Anterior cingulate cortex (tissue), 58 donors: ENCODE results near the gene APBB1IP.
A peak's percentile ranks its signal among the peaks of the same experiment; 100 is the strongest.
"Not testable (repeated sequence)": the region's sequence is repeated elsewhere in the genome, so short reads cannot be mapped to it uniquely, and the experiment has no call there.

Source experiments
- DNase-seq, 58 donors: peaks; one replicate each; lab custom pipeline; 2025; lab: John Stamatoyannopoulos, UW

APBB1IP gene

DNA sequence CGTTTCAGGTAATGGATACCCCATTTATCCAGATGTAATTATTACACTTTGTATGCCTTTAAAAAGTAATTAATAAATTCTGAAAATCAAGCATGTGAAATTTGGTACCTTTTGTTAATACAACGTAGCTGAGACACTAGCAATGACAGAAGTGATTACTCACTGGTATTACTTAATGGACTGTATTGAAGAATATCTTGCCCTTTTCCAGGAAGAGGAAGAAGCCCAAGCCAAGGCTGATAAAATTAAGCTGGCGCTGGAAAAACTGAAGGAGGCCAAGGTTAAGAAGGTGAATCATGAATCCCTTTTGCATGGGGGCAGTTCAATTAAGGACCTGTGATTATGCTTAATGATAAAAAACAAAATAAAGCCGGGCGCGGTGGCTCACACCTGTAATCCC lies 64.8 kb downstream of the APBB1IP start:
- DNase-seq = no peak

GRCh38 chr10:26503911-26504310 lies 65.8 kb downstream of the APBB1IP start:
- no peak for DNase-seq

- DNase-seq = not testable (repeated sequence)
Measured at GRCh38 chr10:26504429-26504828, 66.3 kb downstream of the APBB1IP start.

- DNase-seq = no peak
Measured at GRCh38 chr10:26505491-26505890, 67.3 kb downstream of the APBB1IP start.

DNA sequence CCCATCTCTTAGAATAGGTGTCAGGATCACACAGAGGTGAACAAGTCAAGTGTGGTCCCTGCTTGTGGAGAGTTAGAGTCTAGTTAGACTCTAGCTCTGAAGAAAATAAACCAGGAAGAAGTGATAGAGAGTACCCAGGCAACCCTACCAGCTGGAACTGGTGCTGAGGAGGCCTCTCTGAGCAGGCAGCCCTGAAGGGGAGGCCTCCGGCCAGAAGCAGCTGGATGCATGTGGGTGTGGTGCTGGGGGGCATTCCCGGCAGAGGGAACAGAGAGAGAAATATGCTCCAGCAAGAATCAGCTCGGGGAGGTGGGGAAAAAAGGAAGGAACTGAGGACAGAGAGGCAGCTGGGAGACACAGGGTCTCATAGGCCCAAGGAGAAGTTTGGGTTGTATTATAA lies 68.6 kb downstream of the APBB1IP start:
- DNase-seq = no peak

GRCh38 chr10:26507441-26507840 lies 69.3 kb downstream of the APBB1IP start:
- DNase-seq = no peak

DNA sequence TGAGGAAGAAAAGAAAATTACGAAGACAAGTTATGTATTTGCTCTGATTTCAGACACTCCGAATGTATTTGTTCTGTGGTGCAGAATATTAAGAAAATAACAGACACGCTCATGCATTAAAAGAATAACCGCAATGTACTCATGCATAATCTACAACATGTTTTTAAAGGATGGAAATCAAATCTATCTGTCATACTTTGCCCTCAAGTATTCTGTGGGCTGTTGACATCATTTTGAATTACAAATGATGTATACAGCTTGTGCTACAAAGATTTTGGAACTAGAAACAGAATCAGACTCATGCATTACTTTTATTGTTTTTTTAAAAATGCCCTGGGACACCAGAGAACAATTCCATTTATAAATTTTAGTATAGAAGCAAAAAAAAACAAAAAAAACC lies 69.9 kb downstream of the APBB1IP start:
- no peak for DNase-seq

GRCh38 chr10:26509307-26509706 lies 71.2 kb downstream of the APBB1IP start:
- DNase-seq = no peak

- DNase-seq = no peak
Measured at GRCh38 chr10:26513101-26513500, 75.0 kb downstream of the APBB1IP start.

GRCh38 chr10:26516540-26517101 lies 78.5 kb downstream of the APBB1IP start:
- DNase-seq = no peak

DNA sequence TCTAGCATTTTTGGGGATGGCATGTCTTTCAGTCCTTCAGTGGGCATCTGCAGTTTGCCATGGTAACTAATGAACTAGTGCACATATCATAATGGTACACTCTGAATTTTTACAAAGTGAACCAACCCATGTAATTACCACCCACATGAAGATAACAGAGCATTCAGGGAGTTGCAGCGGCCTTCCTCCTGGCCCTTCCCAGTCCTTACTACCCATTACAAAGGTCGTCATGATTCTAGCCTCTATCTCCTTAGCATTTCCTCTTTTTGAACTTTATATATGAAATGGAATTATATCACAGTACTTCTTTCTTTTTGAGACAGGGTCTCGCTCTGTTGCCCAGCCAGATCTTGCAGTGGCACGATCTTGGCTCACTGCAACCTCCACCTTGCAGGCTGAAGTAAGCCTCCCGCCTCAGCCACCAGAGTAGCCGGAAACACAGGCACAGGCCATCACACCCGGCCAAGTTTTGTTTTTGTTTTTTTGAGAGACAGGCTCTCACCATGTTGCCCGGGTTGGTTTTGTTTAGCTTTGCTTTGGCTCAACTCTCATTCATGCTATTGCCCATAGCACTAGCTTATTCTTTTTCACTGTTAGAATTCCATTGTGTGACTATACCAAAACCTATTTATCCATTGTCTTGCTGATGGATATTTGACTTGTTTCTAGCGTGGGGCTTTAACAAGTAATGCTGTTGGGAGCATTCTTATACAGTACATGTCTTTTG lies 79.2 kb downstream of the APBB1IP start:
- no peak for DNase-seq

- DNase-seq = no peak
Measured at GRCh38 chr10:26519803-26520202, 81.7 kb downstream of the APBB1IP start.

DNA sequence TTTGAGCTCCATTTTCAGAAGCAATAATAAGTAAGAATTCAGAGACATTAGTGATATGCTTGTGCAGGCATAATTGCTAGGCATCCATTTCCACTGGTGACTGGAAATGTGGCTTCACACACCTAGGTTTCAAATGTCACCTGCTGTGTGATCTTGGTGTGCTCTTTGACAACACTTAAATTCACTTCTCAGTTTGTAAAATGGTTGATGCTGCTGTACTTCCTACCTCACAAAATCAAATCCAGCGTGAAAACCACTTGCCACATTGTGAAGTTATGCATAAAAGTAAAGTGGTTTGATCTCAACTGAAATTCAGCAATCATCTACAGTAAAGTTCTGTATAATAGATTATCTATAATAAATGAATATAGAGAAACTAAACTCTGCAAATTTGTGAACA lies 82.4 kb downstream of the APBB1IP start:
- DNase-seq = no peak

- DNase-seq = no peak
Measured at GRCh38 chr10:26524161-26524896, 86.2 kb downstream of the APBB1IP start.

- no peak for DNase-seq
Measured at GRCh38 chr10:26525586-26525985, 87.4 kb downstream of the APBB1IP start.

- no peak for DNase-seq
Measured at GRCh38 chr10:26527018-26527417, 88.9 kb downstream of the APBB1IP start.

GRCh38 chr10:26528048-26528447 lies 89.9 kb downstream of the APBB1IP start:
- no peak for DNase-seq

DNA sequence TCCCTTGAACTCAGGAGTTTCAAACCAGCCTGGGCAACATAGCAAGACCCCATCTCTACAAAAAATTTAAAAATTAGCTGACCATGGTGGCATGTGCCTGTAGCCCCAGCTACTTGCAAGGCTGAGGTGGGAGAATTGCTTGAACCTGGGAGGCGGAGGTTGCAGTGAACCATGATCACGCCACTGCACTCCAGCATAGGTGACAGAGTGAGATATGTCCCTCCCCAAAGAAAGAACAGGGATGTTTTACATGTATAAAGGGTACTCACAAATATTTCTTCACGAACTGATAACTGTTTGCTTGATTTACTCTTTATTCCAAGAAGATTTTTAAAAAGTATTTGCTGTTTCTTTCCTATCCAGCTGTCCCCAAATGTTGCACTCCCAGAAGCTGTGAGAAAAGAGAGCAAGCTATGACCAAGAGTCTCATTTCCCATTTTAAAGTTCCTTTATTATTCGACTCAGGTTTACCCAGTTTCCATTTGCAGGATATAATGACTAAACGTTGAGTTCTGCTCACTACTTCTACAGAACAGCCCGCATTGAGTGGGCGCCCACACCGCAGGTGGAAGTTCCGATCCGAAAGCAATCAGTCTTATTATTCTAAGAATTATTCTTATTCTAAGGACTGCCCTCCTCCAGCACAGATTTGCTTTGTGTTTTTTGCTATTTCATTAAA lies 90.7 kb downstream of the APBB1IP start:
- no peak for DNase-seq

GRCh38 chr10:26534384-26534783 lies 96.2 kb downstream of the APBB1IP start:
- DNase-seq = no peak

- peak in 3 of 58 donors; percentile 2 to 7 (median 4) for DNase-seq
Measured at GRCh38 chr10:26540601-26541000, 102.5 kb downstream of the APBB1IP start.
